Skeletal muscle satellite cell (primary cell): ENCODE results near the gene OR8H2. TPM values are rescaled to one million over a fixed set of nuclear protein-coding genes. Genes with fewer than 3 reads are reported as not detected.
"Not testable (repeated sequence)": the region's sequence is repeated elsewhere in the genome, so short reads cannot be mapped to it uniquely, and the experiment has no call there.

ENCODE experiments used
- H3K27me3 ChIP-seq: 2 replicates; pipeline ENCODE4 v1.7.0; 2013; ENCODE audit warnings: low read length; ENCODE audit not compliant: control insufficient read depth, insufficient read depth
- H3K36me3 ChIP-seq: 2 replicates; pipeline ENCODE4 v1.7.0; 2013; ENCODE audit warnings: mild to moderate bottlenecking, control low read depth, low read length; ENCODE audit not compliant: insufficient read depth
- H3K4me1 ChIP-seq: 2 replicates; pipeline ENCODE4 v1.7.0; 2013; ENCODE audit warnings: low read length; ENCODE audit not compliant: control insufficient read depth, insufficient read depth
- H3K4me2 ChIP-seq: 2 replicates; pipeline ENCODE4 v1.7.0; 2013; ENCODE audit warnings: mild to moderate bottlenecking, low read length
- H3K4me3 ChIP-seq: 2 replicates; pipeline ENCODE4 v1.7.0; 2013; ENCODE audit warnings: low read length
- H3K9ac ChIP-seq: 2 replicates; pipeline ENCODE4 v1.7.0; 2013; ENCODE audit warnings: mild to moderate bottlenecking, low read depth, low read length, moderate library complexity
- H3K9me3 ChIP-seq: replicated peaks from 2 replicates; pipeline ENCODE4 v1.7.0; 2013; ENCODE audit warnings: mild to moderate bottlenecking, control low read depth, low read length
- total RNA-seq: library from RNA; depleted of rRNA; stranded (reverse); fragments of >200 nt; gene quantifications from 2 replicates; pipeline ENCODE4 v1.2.3, GENCODE V29; 2012; rRNA removed

The OR8H2 gene, protein sequence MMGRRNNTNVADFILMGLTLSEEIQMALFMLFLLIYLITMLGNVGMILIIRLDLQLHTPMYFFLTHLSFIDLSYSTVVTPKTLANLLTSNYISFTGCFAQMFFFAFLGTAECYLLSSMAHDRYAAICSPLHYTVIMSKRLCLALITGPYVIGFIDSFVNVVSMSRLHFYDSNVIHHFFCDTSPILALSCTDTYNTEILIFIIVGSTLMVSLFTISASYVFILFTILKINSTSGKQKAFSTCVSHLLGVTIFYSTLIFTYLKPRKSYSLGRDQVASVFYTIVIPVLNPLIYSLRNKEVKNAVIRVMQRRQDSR
- total RNA-seq, result not detected in 2 replicates

DNA sequence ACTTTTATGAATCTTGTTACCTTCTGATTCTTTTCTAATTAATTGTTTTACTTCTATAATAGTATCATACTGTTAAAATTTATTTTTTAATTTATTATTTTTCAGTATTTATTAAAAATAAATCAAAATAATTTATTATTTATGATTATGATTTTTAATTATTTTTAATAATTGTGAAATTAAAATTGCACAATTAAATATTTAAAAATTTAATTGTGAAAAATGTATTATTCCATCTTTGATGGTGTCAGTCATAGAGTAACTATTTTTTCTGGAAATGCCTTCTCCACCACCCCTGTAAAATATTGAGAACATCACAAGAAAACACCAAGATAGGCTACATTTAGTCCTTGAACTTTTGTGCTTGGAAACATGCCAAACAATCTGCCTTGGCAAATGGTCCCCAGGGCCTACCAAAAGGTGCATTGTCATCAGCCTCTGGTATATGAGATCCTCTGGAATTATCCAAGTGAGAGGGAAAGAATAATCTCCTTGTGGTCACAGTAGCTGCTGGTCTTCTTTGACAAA is at the start of gene OR8H2:
TSS of gene OR8H2 (plus strand) at position 478 of the 528 bp plus-strand sequence. CDS start 1,356 bp downstream, outside the sequence.
- Histone ChIP-seq H3K4me1 (no peaks in the 10 kb centered on the region), H3K9me3 (no peaks in the 10 kb centered on the region), H3K4me3 (no peak within 1 kb of the TSS), H3K9ac (no peak within 1 kb of the TSS), H3K27me3 (no peaks in the 10 kb centered on the region), H3K4me2 (no peak within 1 kb of the TSS), H3K36me3 (no peaks in the 10 kb centered on the region)

DNA sequence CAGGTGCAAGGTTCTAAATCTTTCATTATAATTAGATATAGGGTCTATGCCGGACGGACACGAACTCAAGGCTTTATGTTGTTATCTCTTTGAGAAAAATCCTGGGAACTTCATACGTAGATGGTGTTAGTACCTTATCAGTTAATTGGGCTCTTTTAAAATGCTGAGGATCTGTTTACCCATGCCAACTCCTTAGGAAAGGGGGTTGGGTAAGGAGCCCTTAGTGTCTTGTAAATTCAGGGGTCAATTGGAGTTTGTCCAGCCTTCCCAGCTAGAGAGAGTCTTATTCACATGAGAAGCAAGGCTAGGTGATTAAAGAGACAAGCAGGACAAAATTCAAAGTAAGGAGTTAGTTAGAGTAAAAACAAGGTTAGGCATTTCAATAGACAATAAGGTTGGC is 47.1 kb upstream of the OR8H2 start:
- not testable (repeated sequence) for H3K27me3 ChIP-seq, H3K9me3 ChIP-seq, H3K36me3 ChIP-seq, H3K4me2 ChIP-seq, H3K4me1 ChIP-seq, H3K4me3 ChIP-seq, H3K9ac ChIP-seq

DNA sequence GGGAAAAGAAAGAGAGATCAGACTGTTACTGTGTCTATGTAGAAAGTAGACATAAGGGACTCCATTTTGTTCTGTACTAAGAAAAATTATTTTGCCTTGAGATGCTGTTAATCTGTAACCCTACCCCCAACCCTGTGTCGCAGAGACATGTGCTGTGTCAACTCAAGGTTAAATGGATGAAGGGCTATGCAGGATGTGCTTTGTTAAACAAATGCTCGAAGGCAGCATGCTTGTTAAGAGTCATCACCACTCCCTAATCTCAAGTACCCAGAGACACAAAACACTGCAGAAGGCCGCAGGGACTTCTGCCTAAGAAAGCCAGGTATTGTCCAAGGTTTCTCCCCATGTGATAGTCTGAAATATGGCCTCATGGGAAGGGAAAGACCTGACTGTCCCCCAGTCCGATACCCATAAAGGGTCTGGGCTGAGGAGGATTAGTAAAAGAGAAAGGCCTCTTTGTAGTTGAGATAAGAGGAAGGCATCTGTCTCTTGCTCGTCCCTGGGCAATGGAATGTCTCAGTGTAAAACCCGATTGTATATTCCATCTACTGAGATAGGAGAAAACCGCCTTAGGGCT is 45.7 kb upstream of the OR8H2 start:
- H3K4me1 ChIP-seq, H3K9me3 ChIP-seq, H3K36me3 ChIP-seq, H3K27me3 ChIP-seq, H3K4me3 ChIP-seq, H3K9ac ChIP-seq, H3K4me2 ChIP-seq: not testable (repeated sequence)

DNA sequence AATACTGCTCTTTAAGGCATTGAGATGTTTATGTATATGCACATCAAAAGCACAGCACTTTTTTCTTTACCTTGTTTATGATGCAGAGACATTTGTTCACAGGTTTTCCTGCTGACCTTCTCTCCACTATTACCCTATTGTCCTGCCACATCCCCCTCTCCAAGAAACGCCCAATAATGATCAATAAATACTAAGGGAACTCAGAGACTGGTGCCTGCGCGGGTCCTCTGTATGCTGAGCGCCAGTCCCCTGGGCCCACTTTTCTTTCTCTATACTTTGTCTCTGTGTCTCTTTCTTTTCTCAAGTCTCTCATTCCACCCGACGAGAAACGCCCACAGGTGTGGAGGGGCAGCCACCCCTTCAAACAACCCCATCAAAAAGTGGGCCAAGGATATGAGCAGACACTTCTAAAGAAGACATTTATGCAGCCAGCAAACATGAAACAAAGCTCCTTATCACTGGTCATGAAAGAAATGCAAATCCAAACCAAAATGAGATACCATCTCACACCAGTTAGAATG is 45.2 kb upstream of the OR8H2 start:
- H3K4me3 ChIP-seq, H3K27me3 ChIP-seq, H3K9me3 ChIP-seq, H3K9ac ChIP-seq, H3K4me2 ChIP-seq, H3K36me3 ChIP-seq, H3K4me1 ChIP-seq: not testable (repeated sequence)

DNA sequence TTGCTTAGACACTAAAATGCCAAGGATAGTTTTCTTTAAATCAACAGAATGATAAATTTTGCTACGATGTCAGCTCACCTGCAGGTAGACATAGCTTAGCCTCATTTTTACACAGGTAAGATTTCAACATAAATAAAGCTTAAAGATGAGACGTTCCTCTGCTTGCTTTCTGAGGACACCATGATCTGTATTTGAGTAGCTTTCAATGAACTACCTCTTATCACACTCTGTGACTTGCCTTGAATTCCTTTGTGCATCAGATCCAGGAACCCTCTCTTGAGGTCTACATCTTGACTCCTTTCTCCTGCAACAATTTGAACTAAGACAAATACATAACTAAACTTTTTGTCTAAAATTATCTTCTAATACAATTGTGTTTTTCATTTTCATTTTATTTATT is 36.5 kb upstream of the OR8H2 start:
- Histone ChIP-seq H3K9ac (no peak overlapping the region), H3K9me3 (no peaks in the 10 kb centered on the region), H3K4me1 (no peaks in the 10 kb centered on the region), H3K4me2 (no peak overlapping the region), H3K36me3 (no peaks in the 10 kb centered on the region), H3K4me3 (no peak overlapping the region), H3K27me3 (no peaks in the 10 kb centered on the region)

DNA sequence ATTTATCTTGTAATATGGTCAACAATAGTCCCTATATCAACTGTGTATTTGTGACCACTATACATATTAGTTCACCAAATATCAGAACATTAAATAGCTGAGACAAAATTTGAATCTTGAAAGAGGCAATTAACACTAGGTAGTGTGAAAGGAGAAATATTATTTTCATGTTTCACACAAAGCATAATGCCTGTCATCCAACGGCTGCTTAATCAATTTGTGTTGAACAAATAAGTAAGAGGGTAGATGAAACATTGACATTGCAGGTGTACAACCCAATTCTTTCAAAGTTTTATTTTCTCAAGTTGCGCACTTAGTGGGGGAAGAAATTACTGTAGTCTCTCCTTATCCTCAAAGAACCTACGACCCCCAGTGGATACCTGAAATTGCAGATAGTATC is 13.8 kb upstream of the OR8H2 start:
- no peaks in the 10 kb centered on the region for H3K27me3 ChIP-seq
- no peak overlapping the region for H3K4me3 ChIP-seq
- no peak overlapping the region for H3K9ac ChIP-seq
- no peak overlapping the region for H3K4me2 ChIP-seq
- H3K36me3 ChIP-seq, result no peaks in the 10 kb centered on the region
- no peaks in the 10 kb centered on the region for H3K4me1 ChIP-seq
- H3K9me3 ChIP-seq, result no peaks in the 10 kb centered on the region

DNA sequence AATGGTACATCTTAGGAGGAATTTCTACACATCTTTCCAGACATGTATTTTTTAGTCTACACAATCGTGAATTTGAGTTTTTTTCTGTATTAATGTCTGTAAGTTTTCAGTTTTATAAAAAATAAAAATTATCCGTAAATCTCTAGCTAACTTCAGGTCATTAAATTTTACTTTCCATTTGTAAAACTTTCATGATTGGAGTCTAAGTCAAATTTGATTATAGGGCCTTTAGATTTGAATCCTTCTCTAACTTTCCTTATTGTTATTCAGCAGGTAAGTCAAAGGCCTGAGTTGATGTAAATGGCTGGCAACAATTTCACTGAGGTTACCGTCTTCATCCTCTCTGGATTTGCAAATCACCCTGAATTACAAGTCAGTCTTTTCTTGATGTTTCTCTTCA is 10.5 kb upstream of the OR8H2 start, which contains the start of gene OR8I2:
TSS of gene OR8I2 (plus strand) at position 301 of the 400 bp plus-strand sequence. CDS start at position 301, 0 bp downstream.
- H3K9me3 ChIP-seq, result no peaks in the 10 kb centered on the region
- no peaks in the 10 kb centered on the region for H3K4me1 ChIP-seq
- no peak within 1 kb of the TSS for H3K4me3 ChIP-seq
- H3K27me3 ChIP-seq, result no peaks in the 10 kb centered on the region
- H3K9ac ChIP-seq, result no peak within 1 kb of the TSS
- no peak within 1 kb of the TSS for H3K4me2 ChIP-seq
- H3K36me3 ChIP-seq, result no peaks in the 10 kb centered on the region

DNA sequence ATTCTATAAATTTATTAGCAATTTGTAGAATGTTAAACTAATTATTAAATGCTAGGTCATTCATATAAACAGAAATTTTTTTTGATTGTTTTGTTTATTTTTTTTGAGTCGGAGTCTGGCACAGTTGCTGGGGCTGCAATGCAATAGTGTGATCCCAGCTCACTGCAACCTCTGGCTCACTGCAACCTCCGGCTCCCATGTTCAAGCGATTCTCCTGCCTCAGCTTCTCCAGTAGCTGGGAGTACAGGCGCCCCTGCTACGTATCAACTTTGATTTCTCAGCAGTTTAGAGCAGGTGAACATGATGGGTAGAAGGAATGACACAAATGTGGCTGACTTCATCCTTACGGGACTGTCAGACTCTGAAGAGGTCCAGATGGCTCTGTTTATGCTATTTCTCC is 18.6 kb downstream of the OR8H2 start, which contains the start of gene OR8H3:
TSS of gene OR8H3 (plus strand) at position 301 of the 400 bp plus-strand sequence. CDS start at position 301, 0 bp downstream.
- no peak within 1 kb of the TSS for H3K4me3 ChIP-seq

DNA sequence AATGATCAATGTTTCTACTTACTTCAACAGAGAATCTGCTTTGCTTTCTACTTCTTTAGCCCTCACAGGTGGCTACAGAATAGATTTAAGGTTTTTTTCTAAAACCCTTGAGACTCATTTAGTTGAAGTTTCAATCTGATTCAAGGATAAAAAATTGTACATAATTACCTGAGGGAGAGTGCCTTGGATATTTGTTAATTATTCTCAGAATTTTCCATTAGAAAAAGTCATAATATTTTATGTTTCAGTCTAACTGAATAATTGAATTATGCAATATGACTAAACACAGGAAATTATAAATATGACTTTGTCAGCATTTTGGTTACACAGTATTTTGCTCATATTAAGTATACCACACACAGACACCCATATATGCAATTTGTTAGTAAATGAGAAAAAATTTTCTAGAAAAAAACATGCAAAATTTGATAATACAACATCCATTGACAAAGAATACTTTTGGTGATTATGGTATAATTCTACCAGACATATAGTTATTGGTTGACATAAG is 36.7 kb downstream of the OR8H2 start, which contains the start of gene OR8J3:
TSS of gene OR8J3 (minus strand) at position 51 of the 511 bp plus-strand sequence. CDS start 2,483 bp downstream, outside the sequence.
- Histone ChIP-seq H3K27me3 (no peaks in the 10 kb centered on the region), H3K9ac (no peak within 1 kb of the TSS), H3K4me1 (no peaks in the 10 kb centered on the region), H3K36me3 (no peaks in the 10 kb centered on the region), H3K4me2 (no peak within 1 kb of the TSS), H3K9me3 (peaks cover 6% of the 10 kb centered on the region), H3K4me3 (no peak within 1 kb of the TSS)

More for the DNA sequence above, 18.6 kb downstream of the OR8H2 start, which contains the start of gene OR8H3:
- Histone ChIP-seq H3K4me2 (no peak within 1 kb of the TSS), H3K4me1 (no peaks in the 10 kb centered on the region), H3K36me3 (no peaks in the 10 kb centered on the region), H3K9ac (no peak within 1 kb of the TSS), H3K27me3 (no peaks in the 10 kb centered on the region), H3K9me3 (peaks cover 3% of the 10 kb centered on the region)

DNA sequence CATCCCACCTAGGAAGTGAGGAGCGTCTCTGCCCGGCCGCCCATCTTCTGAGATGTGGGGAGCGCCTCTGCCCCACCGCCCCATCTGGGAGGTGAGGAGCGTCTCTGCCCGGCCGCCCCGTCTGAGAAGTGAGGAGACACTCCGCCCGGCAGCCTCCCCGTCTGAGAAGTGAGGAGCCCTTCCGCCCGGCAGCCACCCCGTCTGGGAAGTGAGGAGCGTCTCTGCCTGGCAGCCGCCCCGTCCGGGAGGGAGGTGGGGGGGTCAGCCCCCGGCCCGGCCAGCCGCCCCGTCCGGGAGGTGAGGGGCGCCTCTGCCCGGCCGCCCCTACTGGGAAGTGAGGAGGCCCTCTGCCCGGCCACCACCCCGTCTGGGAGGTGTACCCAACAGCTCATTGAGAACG is 40.2 kb downstream of the OR8H2 start:
- not testable (repeated sequence) for H3K4me3 ChIP-seq, H3K4me1 ChIP-seq, H3K4me2 ChIP-seq, H3K9me3 ChIP-seq, H3K9ac ChIP-seq, H3K36me3 ChIP-seq, H3K27me3 ChIP-seq

DNA sequence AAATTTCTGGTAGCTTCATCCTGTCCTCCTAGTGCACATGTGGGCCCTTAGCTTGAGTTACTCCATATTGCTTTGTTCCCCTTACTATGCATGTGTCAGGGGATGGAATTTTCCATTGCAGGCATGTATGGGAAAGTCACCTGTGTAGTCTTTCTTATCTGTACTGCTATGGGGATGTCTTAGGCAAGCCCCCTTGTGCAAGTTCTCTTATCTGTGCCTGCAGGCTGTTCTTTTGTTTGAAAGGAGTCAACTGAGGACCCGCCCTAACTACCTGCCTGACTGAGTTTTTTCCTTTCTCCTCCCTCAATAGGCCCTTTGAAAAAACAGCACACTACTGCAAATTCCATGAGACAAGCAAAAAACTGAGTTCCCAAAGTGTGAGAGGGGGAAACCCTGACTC is 47.9 kb downstream of the OR8H2 start:
- no peak overlapping the region for H3K4me2 ChIP-seq
- H3K4me3 ChIP-seq, result no peak overlapping the region
- H3K9me3 ChIP-seq, result peaks cover 5% of the 10 kb centered on the region
- no peaks in the 10 kb centered on the region for H3K27me3 ChIP-seq
- H3K4me1 ChIP-seq, result no peaks in the 10 kb centered on the region
- H3K36me3 ChIP-seq, result no peaks in the 10 kb centered on the region
- H3K9ac ChIP-seq, result no peak overlapping the region
